HUES64 (cell line): ENCODE measurements around the gene AGTPBP1.

Source experiments
- H3K27ac ChIP-seq: 2 replicates; pipeline ENCODE4 v1.7.0; 2013; ENCODE audit warnings: low read depth, low read length, inconsistent platforms
- H3K27me3 ChIP-seq: 2 replicates; pipeline ENCODE4 v1.6.1; 2013; ENCODE audit warnings: mild to moderate bottlenecking, low read length; ENCODE audit not compliant: insufficient read depth
- H3K36me3 ChIP-seq: 2 replicates; pipeline ENCODE4 v1.6.1; 2013; ENCODE audit warnings: mild to moderate bottlenecking, low read length; ENCODE audit not compliant: insufficient read depth
- H3K4me1 ChIP-seq: 2 replicates; pipeline ENCODE4 v1.6.1; 2013; ENCODE audit warnings: mild to moderate bottlenecking, low read length, moderate library complexity; ENCODE audit not compliant: insufficient read depth
- H3K4me3 ChIP-seq: 2 replicates; pipeline ENCODE4 v1.5.1; 2013; ENCODE audit warnings: mild to moderate bottlenecking, low read length, moderate library complexity
- H3K9ac ChIP-seq: 2 replicates; pipeline ENCODE4 v1.6.1; 2013; ENCODE audit warnings: mild to moderate bottlenecking, low read depth, low read length
- H3K9me3 ChIP-seq: 2 replicates; pipeline ENCODE4 v1.6.1; 2013; ENCODE audit warnings: low read depth, low read length; ENCODE audit not compliant: insufficient read depth
- WGBS: fragments of 150-250, 120-280 bp; methylation state at CpG from one replicate; pipeline ENCODE4 v1.1.7; 2013; ENCODE audit warnings: missing lambda C conversion rate; 5-methylcytosine and 5-hydroxymethylcytosine counted together

The AGTPBP1 gene

GRCh38 chr9:85516455-85516854, 225.3 kb downstream of the AGTPBP1 start:
- WGBS, result 88% methylated on average over 10 of the region's 10 CpGs
- Histone ChIP-seq H3K4me1 (no peaks in the 10 kb centered on the region), H3K27ac (no peak overlapping the region), H3K4me3 (no peak overlapping the region), H3K9ac (no peak overlapping the region), H3K36me3 (no peaks in the 10 kb centered on the region), H3K9me3 (no peaks in the 10 kb centered on the region), H3K27me3 (peaks cover 3% of the 10 kb centered on the region)

GRCh38 chr9:85515021-85515420, 226.7 kb downstream of the AGTPBP1 start:
- WGBS, result 93% methylated on average over 4 of the region's 4 CpGs
- H3K27me3 ChIP-seq, result no peaks in the 10 kb centered on the region
- H3K9me3 ChIP-seq, result no peaks in the 10 kb centered on the region
- H3K9ac ChIP-seq, result no peak overlapping the region
- no peaks in the 10 kb centered on the region for H3K36me3 ChIP-seq
- no peaks in the 10 kb centered on the region for H3K4me1 ChIP-seq
- H3K4me3 ChIP-seq, result no peak overlapping the region
- no peak overlapping the region for H3K27ac ChIP-seq

GRCh38 chr9:85514256-85514655, 227.5 kb downstream of the AGTPBP1 start:
- no peaks in the 10 kb centered on the region for H3K4me1 ChIP-seq
- no peaks in the 10 kb centered on the region for H3K9me3 ChIP-seq
- H3K27ac ChIP-seq, result no peak overlapping the region
- H3K27me3 ChIP-seq, result no peaks in the 10 kb centered on the region
- H3K36me3 ChIP-seq, result no peaks in the 10 kb centered on the region
- H3K4me3 ChIP-seq, result no peak overlapping the region
- WGBS, result 77% methylated on average over 8 of the region's 8 CpGs
- no peak overlapping the region for H3K9ac ChIP-seq

- no peaks in the 10 kb centered on the region for H3K27me3 ChIP-seq
- H3K4me1 ChIP-seq, result no peaks in the 10 kb centered on the region
- no peak overlapping the region for H3K9ac ChIP-seq
- H3K9me3 ChIP-seq, result no peaks in the 10 kb centered on the region
- H3K4me3 ChIP-seq, result no peak overlapping the region
- H3K27ac ChIP-seq, result no peak overlapping the region
- H3K36me3 ChIP-seq, result no peaks in the 10 kb centered on the region
These were observed 230.0 kb downstream of the AGTPBP1 start for GRCh38 chr9:85511746-85512145.

- Histone ChIP-seq H3K27me3 (no peaks in the 10 kb centered on the region), H3K36me3 (no peaks in the 10 kb centered on the region), H3K4me1 (no peaks in the 10 kb centered on the region), H3K9ac (no peak overlapping the region), H3K9me3 (no peaks in the 10 kb centered on the region), H3K4me3 (no peak overlapping the region), H3K27ac (no peak overlapping the region)
- WGBS, result 94% methylated on average over 6 of the region's 6 CpGs
These were observed 230.8 kb downstream of the AGTPBP1 start for GRCh38 chr9:85510830-85511504.

- Histone ChIP-seq H3K4me3 (no peak overlapping the region), H3K27me3 (no peaks in the 10 kb centered on the region), H3K27ac (no peak overlapping the region), H3K9ac (no peak overlapping the region), H3K4me1 (no peaks in the 10 kb centered on the region), H3K9me3 (no peaks in the 10 kb centered on the region), H3K36me3 (no peaks in the 10 kb centered on the region)
- WGBS, result 84% methylated on average over 4 of the region's 4 CpGs
These were observed 233.1 kb downstream of the AGTPBP1 start for GRCh38 chr9:85508616-85509015.

- no peak overlapping the region for H3K4me3 ChIP-seq
- no peak overlapping the region for H3K9ac ChIP-seq
- no peaks in the 10 kb centered on the region for H3K9me3 ChIP-seq
- H3K27me3 ChIP-seq, result no peaks in the 10 kb centered on the region
- 95% methylated on average over 7 of the region's 7 CpGs for WGBS
- no peaks in the 10 kb centered on the region for H3K36me3 ChIP-seq
- no peak overlapping the region for H3K27ac ChIP-seq
- no peaks in the 10 kb centered on the region for H3K4me1 ChIP-seq
These were observed 236.1 kb downstream of the AGTPBP1 start for GRCh38 chr9:85505612-85506011.

GRCh38 chr9:85502815-85503655, 238.7 kb downstream of the AGTPBP1 start:
- Histone ChIP-seq H3K27me3 (no peaks in the 10 kb centered on the region), H3K4me1 (no peaks in the 10 kb centered on the region), H3K27ac (no peak overlapping the region), H3K36me3 (no peaks in the 10 kb centered on the region), H3K4me3 (no peak overlapping the region), H3K9ac (no peak overlapping the region), H3K9me3 (peaks cover 6% of the 10 kb centered on the region; the same call in 1 of the 2 replicates)
- 98% methylated on average over 4 of the region's 4 CpGs for WGBS

GRCh38 chr9:85501882-85502281, 239.9 kb downstream of the AGTPBP1 start:
- H3K4me3 ChIP-seq, result no peak overlapping the region
- H3K27ac ChIP-seq, result no peak overlapping the region
- no peaks in the 10 kb centered on the region for H3K36me3 ChIP-seq
- H3K27me3 ChIP-seq, result no peaks in the 10 kb centered on the region
- no peaks in the 10 kb centered on the region for H3K4me1 ChIP-seq
- H3K9ac ChIP-seq, result no peak overlapping the region
- H3K9me3 ChIP-seq, result peaks cover 6% of the 10 kb centered on the region; the same call in 1 of the 2 replicates
- WGBS, result no CpG with 5 or more reads among the region's 1 CpG

- no peak overlapping the region for H3K4me3 ChIP-seq
- no peaks in the 10 kb centered on the region for H3K4me1 ChIP-seq
- no peaks in the 10 kb centered on the region for H3K36me3 ChIP-seq
- H3K27me3 ChIP-seq, result no peaks in the 10 kb centered on the region
- no peak overlapping the region for H3K9ac ChIP-seq
- peaks cover 6% of the 10 kb centered on the region; the same call in 1 of the 2 replicates for H3K9me3 ChIP-seq
- H3K27ac ChIP-seq, result no peak overlapping the region
- WGBS, result 99% methylated on average over 5 of the region's 6 CpGs
These were observed 240.3 kb downstream of the AGTPBP1 start for GRCh38 chr9:85501456-85501855.
